Astrocyte (in vitro differentiated cells and primary cell): ENCODE results near the gene EFL1.

Source experiments
- EZH2 ChIP-seq: IDR thresholded peaks from 2 replicates; pipeline ENCODE4 v1.6.1; 2012; ENCODE audit warnings: mild to moderate bottlenecking, low read length, inconsistent platforms; ENCODE audit not compliant: insufficient read depth
- TF ChIP-seq, protein P1 (sequence below): IDR thresholded peaks from 2 replicates; pipeline ENCODE4 v1.5.1; 2011; ENCODE audit warnings: low read depth, mild to moderate bottlenecking, inconsistent platforms, low read length, moderate library complexity; ENCODE audit not compliant: insufficient read depth

DNA sequence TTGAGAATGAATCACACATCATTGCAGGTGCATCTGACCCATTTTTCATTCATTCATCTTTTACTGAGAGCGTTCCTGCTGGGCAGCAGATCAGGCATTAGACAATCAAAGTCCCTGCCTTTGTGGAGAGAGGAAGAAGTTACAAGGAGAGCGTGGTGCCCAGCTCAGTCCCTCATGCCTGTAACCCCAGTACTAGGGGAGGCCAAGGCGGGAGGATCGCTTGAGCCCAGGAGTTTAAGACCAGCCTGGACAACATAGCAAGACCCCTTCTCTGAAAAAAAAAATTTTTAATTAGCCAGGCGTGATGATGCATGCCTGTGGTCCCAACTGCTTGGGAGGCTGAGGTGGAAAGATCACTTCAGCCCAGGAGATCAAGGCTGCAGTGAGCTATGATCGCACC, 181.8 kb downstream of the EFL1 start:
- TF ChIP-seq, protein P1, sequence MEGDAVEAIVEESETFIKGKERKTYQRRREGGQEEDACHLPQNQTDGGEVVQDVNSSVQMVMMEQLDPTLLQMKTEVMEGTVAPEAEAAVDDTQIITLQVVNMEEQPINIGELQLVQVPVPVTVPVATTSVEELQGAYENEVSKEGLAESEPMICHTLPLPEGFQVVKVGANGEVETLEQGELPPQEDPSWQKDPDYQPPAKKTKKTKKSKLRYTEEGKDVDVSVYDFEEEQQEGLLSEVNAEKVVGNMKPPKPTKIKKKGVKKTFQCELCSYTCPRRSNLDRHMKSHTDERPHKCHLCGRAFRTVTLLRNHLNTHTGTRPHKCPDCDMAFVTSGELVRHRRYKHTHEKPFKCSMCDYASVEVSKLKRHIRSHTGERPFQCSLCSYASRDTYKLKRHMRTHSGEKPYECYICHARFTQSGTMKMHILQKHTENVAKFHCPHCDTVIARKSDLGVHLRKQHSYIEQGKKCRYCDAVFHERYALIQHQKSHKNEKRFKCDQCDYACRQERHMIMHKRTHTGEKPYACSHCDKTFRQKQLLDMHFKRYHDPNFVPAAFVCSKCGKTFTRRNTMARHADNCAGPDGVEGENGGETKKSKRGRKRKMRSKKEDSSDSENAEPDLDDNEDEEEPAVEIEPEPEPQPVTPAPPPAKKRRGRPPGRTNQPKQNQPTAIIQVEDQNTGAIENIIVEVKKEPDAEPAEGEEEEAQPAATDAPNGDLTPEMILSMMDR, result no peak
- no peak for TF ChIP-seq EZH2
